ENCODE data around the gene SLC7A4.

Gene SLC7A4

DNA sequence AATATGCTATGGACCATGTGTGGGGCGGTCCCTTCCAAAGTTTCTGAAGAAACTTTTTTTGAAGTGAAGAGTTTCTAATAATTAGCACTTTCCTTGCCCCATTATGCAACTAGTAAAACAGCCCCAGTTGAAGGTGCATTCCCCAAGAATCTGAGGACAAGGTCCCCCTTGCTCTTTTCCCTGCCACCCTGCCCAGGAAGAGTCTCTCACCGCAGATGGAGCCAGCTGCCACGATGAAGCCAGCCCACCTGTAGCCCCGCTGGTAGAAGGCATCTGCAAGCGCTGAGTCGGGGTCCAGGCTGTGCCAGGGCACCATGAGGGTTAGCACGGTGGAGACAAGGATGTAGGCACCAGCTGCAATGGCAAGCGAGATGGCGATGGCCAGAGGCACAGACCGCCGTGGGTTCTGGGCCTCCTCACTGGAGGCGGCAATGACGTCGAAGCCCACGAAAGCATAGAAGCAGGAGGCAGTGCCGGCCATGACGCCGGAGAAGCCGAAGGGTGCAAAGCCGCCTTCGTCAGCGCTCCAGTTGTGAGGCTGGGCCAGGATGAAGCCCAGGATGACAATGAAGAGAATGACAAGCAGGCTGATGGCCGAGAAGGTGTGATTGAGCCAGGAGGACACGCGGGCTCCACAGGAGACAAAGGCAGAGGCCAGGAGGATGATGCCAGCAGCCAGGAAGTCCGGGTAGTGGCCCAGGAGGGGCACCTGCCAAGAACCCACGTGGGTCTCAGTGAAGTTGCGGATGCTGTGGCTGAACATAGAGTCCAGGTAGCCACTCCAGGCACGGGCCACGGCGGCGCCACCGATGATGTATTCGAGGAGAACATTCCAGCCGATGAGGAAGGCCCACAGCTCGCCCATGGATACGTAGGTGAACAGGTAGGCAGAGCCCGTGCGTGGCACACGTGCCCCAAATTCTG, 1.5 kb downstream of the SLC7A4 start:
- no peak overlapping the region for H3K4me3 ChIP-seq (ENCODE audit: control insufficient read depth, low read depth, low read length)
- TF ChIP-seq, protein P1, sequence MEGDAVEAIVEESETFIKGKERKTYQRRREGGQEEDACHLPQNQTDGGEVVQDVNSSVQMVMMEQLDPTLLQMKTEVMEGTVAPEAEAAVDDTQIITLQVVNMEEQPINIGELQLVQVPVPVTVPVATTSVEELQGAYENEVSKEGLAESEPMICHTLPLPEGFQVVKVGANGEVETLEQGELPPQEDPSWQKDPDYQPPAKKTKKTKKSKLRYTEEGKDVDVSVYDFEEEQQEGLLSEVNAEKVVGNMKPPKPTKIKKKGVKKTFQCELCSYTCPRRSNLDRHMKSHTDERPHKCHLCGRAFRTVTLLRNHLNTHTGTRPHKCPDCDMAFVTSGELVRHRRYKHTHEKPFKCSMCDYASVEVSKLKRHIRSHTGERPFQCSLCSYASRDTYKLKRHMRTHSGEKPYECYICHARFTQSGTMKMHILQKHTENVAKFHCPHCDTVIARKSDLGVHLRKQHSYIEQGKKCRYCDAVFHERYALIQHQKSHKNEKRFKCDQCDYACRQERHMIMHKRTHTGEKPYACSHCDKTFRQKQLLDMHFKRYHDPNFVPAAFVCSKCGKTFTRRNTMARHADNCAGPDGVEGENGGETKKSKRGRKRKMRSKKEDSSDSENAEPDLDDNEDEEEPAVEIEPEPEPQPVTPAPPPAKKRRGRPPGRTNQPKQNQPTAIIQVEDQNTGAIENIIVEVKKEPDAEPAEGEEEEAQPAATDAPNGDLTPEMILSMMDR (IDR thresholded peaks at IDR 0.05; ENCODE audit: control insufficient read depth, insufficient read depth, low read depth, low read length, missing control alignments), result no peak
- no peak for DNase-seq (ENCODE audit: low read depth)

DNA sequence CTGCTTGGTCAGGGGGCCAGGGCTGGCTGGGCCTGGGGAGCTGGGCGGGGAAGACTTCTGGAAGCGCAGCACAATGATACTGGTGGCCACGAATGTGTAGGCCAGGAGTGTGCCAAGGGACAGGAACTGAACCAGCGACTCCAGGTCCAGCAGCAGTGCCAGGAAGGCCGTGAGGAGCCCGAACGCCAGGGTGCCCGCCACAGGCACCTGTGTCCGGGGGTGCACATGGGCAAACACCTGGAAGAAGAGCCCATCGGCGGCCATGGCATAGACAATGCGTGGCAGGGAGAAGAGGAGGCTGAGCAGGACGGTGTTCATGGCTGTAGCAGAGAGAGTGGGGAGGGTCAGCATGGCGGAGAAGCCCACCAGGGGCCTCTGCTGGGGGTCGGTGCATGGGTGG, 2.3 kb downstream of the SLC7A4 start:
- TF ChIP-seq, protein P1 (IDR thresholded peaks at IDR 0.05; ENCODE audit: control insufficient read depth, insufficient read depth, low read depth, low read length, missing control alignments), result no peak
- no peak overlapping the region for H3K4me3 ChIP-seq (ENCODE audit: control insufficient read depth, low read depth, low read length)

DNA sequence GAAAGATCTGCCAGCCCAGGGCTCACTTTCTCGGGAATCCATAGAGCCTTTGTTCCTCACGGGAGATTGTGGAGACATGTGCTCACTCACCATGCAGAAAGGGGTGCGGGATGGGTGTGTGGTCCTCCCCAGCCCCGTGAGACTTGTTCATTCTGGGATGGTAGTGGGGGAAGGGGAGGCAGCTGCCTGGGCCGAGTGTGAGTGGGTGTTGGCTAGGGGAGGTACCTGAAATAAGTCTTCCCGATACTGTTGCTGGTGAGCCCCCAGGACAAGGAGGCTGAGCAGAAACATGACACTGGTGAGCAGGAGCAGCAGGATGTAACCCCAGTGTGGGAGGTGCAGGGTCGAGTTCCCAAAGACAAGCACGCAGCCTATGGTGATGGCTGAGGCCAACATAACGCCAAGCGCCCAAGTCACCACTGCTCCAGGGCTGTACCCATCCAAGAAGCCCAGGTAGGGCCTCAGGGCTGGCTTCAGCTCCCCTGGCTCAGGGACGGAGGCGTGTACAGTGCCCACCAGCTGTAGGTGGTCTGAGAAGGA, 2.8 kb downstream of the SLC7A4 start:
- H3K4me3 ChIP-seq (ENCODE audit: control insufficient read depth, low read depth, low read length), result no peak overlapping the region
- no peak for DNase-seq (ENCODE audit: low read depth)
- TF ChIP-seq, protein P1 (IDR thresholded peaks at IDR 0.05; ENCODE audit: control insufficient read depth, insufficient read depth, low read depth, low read length, missing control alignments), result no peak

More for the DNA sequence above, 2.3 kb downstream of the SLC7A4 start:
- no peak for DNase-seq (ENCODE audit: low read depth)

DNA sequence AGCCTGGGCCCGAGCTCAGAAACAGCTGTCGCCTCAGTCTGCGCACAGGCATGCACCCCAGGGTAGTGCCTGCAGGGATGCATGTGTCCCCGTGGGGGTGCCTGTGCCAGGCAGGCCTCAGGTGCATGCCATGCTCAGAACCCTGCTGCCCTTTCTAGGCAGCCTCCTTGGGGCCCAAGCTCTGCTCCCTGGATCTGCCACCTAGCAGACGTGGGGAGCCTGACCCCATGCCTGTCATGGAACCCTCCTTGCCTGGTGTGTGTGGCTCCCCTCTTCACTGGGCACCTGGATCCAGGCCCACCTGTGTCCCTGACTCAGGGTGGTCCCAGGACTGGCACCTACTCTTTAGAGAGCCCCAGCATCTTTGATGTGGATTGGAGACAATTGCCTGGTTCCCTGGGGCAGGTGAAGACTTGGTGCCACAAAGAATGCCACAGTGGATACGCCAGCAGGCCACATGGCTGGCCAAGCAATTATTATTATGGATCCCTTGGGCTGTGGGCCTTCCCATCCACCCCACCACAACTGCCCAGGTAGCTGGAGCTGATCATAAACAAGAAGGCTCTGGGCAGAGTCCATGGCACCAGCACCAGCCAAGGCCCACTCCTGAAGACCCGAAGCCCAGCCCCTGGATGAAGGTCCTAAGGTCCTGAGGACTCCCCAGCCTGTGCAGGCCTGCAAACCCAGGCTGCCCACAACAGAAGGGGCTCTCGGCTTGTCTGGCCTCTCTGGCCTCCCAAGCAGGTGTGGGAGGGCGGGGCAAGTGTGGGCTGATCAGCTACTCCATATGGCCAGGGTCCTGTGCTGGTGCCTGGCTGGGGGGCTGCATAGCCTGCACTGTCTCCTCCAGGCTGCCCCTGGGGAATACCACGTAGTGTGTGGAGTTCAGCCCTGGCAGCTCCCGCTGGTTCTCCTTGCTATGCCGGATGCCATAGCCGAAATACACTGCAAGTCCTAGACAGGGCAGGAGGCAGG, 3.8 kb downstream of the SLC7A4 start:
- no peak for DNase-seq (ENCODE audit: low read depth)
- TF ChIP-seq, protein P1 (IDR thresholded peaks at IDR 0.05; ENCODE audit: control insufficient read depth, insufficient read depth, low read depth, low read length, missing control alignments), result no peak
- H3K4me3 ChIP-seq (ENCODE audit: control insufficient read depth, low read depth, low read length), result no peak overlapping the region

DNA sequence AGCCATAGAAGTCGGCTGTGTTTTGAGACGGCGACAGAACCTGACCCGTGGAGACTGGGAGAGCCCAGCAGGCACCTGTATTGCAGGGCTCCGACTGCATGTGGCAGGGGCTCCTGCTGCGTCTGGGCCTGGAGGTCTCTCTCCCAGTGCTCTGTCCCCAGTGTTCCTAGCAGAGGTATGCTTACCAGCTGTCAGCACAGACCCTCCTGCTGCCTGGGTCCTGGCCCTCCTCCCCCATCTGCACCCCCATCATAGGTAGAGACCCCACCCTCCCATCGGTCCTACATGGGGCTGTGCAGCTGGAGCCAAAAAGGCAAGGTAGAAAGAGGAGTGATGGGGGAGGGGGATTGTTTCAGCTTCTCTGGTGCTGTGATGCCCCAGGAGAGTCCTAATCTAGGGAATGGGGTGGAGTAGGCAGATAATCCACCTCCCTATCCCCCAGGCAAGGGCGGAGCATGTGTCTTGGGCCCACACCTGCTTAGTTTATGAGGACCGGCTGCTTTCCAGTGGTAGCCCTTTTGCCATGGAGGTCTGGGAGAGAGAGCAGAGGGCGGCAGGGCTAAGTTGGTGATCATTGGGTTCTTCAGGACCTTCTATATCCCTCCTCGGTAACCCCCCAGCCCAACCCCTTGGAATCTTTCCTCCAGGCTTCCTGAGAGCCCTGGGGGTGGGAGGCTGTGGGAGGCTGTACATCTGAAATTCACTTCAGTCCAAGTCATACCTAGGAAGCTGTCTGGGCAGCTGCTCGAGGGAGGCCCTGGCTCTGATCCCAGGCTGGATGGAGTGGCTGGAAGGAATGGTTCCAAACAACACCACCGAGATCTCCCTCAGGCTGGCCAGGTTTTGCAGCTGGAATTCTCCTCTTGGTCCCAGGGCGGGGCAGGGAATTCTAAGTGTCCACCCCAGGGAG, 5.3 kb downstream of the SLC7A4 start:
- no peak for DNase-seq (ENCODE audit: low read depth)
- TF ChIP-seq, protein P1 (IDR thresholded peaks at IDR 0.05; ENCODE audit: control insufficient read depth, insufficient read depth, low read depth, low read length, missing control alignments), result no peak

More for the DNA sequence above, 5.3 kb downstream of the SLC7A4 start:
- H3K4me3 ChIP-seq (ENCODE audit: control insufficient read depth, low read depth, low read length), result no peak overlapping the region
